GM12892 (cell line): ENCODE measurements around the gene KCNMA1.

Experiments used
- DNase-seq: peaks from one replicate; pipeline ENCODE4 v3.0.0; 2011; ENCODE audit not compliant: insufficient read length
- FAIRE-seq: peaks from 2 replicates; lab custom pipeline; 2011; peaks lifted over from hg19 to GRCh38; lab: Jason Lieb, UNC
- POLR2A ChIP-seq: IDR thresholded peaks from 2 replicates; pipeline ENCODE4 v1.6.1; 2011; ENCODE audit warnings: low read depth, low read length, control low read depth
- POLR2AphosphoS5 ChIP-seq: IDR thresholded peaks from 2 replicates; pipeline ENCODE4 v1.6.1; 2011; ENCODE audit warnings: low read depth, low read length, control low read depth
- TAF1 ChIP-seq: IDR thresholded peaks from 2 replicates; pipeline ENCODE4 v1.6.1; 2011; ENCODE audit warnings: low read depth, mild to moderate bottlenecking, control low read depth, low read length, borderline replicate concordance

KCNMA1 gene

DNA sequence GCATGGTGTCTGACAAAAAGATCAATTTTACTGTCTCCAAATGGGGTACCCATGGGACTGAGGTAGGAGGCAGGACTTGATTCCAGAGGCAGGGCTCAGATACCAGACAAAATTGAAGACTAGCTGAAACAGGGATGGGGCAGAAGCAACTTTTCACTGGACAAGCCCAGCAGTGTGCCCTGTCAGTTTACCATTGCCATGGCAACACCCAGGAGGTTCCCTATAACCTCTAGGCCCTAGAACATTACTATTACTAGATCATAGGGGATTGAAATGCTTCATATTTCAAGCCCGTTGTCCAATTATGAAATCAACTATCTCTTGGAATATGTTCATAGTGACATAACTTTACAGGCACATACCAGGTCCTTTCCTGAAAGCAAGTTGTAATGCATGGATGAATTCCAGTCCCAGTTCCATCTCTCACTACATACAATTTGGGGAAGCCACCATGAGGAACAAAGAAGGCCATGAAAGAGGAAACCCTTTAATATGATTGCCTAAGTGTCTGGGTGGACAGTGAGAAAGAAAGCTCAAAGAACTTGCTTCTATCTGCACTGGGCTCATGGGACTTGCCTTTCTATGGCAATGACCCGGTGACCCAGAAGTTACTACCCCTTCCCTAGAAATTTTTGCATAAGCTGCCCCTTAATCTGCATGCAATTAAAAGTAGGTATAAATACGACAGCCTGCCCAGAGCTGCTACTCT is 557.9 kb downstream of the KCNMA1 start:
- DNase-seq: no peak
- TF ChIP-seq TAF1 (no peak), POLR2A (no peak), POLR2AphosphoS5 (no peak)
- FAIRE-seq: no peak

DNA sequence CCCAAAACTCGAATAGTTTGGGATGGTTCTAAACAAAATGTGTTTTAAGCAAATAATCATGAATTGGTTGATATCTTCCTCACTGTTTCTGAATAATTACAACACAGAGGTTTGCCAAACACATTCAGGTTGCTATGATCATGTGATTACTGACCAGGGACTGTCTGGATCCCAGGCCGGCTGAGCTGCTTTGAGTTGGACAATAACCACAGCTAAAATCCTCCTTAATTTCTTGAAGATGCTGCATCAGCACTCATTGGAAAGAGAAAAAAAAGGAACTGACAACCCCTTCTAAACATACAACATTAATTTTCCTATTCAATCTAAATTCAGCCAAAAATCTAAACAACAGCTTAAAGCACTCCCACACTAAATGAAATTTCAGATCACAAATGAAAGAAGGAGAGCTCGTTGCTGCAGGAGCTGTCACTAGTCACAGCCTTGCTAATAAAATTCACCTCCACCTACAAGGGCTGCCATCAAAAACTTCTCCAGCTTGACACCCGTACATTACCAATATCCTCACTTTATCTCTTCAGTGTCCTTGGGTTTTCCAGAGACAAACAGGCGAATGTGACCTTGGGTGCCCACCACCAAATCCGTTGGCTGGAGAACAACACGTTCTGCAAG is 560.2 kb downstream of the KCNMA1 start:
- TF ChIP-seq POLR2AphosphoS5 (no peak), TAF1 (no peak), POLR2A (no peak)
- DNase-seq (no peak), FAIRE-seq (no peak)

DNA sequence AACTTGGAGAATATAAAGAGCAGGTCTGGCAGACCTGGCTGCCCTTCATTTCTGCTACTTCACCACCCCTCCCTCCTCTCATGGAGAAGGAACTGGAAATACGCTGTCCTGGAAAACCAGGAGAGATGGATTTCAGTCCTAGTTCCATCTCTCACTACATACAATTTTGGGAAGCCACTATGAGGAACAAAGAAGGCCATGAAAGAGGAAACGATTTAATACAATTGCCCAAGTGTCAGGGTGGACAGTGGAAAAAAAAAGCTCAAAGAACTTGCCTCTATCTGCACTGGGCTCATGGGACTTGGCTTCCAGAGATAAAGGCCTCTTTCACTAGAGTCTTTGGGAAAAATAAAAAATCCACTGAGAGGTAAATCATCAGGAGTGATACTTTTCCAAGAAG is 561.7 kb downstream of the KCNMA1 start:
- TF ChIP-seq POLR2AphosphoS5: no peak
- TF ChIP-seq TAF1: no peak
- no peak for TF ChIP-seq POLR2A
- FAIRE-seq (no peak), DNase-seq (no peak)

DNA sequence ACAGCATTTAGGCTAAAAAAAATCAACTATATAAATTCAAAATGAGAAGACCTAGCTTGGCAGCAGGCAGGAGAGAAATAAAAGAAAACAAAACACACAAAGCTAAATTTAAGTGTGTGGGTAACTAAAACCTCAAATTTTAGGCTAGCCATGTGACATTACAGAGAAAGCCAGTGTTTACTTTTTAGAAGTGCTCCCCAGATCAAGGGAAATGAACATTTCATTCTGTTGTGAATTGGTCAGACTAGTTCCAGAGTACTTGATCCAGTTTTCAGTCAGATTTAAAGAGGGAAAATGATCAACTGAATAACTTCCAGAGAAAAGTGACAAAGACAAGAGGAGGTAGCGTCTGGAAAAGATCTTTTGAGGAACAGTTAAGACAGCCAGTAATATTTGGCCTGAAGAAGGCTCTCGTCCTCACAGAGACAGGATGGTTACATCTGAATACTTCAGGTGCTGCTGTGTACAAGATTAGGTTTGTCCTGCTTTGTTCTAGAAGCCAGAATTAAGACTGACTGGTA is 563.4 kb downstream of the KCNMA1 start:
- TF ChIP-seq TAF1 (no peak), POLR2AphosphoS5 (no peak), POLR2A (no peak)
- DNase-seq (no peak), FAIRE-seq (no peak)

DNA sequence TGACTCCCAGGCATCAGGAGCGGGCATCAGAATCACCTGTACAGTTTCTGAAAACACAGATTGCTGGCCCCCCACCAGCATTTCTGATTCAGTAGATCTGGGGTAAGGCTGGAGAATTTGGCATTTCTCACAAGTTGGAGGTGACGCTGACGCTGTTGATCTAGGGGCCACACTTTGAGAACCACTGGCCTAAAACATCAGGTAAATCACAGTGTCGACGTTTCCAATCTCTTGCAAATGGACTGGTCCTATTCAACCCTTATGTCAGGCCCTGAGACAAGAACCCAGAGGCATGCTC is 564.0 kb downstream of the KCNMA1 start:
- TF ChIP-seq POLR2A: no peak
- no peak for TF ChIP-seq TAF1
- TF ChIP-seq POLR2AphosphoS5: no peak
- FAIRE-seq (no peak), DNase-seq (no peak)

DNA sequence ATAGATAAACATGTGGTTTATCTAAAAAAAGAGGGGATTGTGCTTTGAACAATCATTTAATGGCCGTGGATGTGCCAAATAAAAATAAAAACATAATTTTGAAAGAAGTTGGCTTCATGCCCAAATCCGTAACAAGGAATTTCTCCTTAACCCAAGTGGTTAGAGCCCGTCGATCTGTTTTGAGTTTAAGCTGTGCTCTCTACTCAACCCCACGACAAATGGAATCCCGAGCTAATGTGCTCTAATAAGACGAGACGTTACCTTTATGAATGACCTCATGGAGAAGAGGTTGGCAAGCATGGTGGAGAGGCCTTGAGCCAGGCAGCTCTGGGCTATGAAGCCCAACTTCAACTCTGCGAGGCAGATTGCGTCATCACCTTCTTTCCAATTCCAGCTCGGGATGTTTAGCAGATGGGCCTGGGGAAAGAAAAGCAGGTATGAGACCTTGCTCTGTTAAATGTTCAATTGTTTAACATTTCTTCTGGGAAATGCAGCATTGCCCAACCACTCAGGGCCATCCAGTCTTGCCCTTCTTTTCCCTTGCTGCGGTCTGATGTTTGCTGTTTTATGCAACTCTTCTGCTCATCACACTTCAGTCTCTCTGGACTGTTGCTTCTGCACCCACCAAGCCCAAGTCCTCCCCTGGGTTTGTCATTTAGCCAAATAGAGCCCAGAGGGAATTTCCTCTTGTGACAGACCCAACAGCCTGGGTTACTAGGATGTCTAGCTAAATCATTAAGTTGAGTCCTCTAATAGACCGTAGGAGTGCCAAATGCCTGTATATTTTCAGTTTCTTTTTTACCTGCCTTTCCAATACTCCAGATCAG is 564.6 kb downstream of the KCNMA1 start:
- TF ChIP-seq POLR2A (no peak), POLR2AphosphoS5 (no peak), TAF1 (no peak)
- FAIRE-seq (no peak), DNase-seq (no peak)

DNA sequence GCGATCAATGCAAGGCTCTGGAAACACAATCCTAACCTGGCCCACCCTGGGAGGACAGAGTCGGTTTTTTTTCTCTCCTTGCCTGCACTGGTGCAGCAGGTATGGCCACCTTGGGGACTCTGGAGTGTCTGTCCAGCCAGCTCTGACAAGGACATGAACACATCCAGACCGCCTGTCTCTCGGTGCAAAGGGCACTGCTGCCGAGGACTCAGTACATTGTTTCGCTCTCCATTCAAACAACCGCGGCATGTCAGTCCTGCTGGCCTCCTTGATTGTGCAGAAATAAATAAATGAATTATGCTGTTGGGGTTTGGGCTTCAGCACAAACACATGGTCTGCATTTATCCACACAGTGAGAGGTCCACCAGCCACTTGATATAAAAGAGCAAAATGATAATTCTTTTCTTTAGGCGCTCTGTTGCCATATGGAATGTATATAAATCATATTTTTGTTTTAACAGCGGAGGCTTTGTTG is 565.2 kb downstream of the KCNMA1 start:
- TF ChIP-seq POLR2A: no peak
- no peak for TF ChIP-seq TAF1
- TF ChIP-seq POLR2AphosphoS5: no peak
- FAIRE-seq (no peak), DNase-seq (no peak)

DNA sequence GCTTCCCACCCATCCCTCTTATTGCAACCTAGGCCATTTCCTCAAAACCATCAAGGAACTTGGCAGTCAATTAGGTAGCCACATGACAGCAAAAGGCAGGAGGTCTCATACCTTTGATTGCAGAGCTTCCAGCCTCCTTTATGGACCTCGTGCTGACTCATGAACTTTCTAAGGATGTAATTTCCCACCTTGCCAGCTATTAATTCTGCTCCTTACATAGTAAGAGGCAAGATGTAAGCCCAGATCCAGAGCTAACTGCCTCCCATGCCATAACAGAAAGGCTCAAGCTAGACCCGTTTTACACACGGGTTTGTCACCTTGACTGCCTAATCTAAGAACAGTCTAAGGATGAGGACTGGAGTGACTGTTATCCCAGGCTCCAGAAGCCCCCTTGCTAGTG is 565.7 kb downstream of the KCNMA1 start:
- TF ChIP-seq POLR2AphosphoS5 (no peak), TAF1 (no peak), POLR2A (no peak)
- no peak for DNase-seq
- FAIRE-seq: no peak

DNA sequence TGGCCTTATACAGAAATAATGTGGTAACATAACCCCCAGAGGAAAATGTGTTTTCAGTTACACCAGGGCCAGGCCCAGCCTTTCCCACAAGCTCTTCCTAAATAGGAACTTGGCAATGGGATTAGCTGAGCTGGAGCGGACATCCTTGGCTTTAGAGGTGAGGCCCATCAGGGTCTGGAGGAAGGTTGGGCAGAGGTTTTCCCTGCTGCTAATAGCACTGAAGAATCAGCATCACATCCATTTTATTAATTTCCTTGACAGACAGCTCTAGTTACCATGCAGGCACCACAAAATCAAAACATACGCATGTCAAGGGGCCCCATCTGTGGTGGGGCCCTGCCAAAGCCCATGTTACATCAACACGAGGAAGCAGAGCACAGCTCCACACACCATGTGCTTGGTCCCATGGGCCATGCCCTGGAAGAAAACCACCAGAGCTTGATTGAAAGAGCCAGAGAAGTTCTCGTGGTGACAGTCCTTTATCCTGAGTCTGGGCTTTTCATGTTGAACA is 566.6 kb downstream of the KCNMA1 start:
- no peak for TF ChIP-seq POLR2A
- no peak for TF ChIP-seq TAF1
- no peak for TF ChIP-seq POLR2AphosphoS5
- no peak for FAIRE-seq

DNA sequence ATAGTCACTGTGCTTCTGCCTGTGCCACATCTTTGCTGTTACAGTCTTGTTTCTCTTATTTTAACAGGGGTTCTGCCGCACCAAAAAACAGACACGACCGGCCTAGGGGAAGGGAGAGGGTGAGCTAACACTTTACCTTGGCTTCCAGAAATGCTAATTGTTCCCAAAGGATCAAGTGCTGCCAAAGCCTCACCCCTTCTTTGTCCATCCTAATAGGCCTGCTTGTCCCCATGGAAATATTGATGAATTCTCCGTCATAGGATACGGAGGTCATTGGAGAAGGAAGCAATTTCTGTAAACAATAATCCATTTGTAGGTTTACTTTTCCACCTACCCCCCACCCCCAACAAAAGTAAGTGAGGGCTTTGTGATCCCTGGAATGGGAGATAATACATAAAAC is 567.3 kb downstream of the KCNMA1 start:
- no peak for DNase-seq
- TF ChIP-seq POLR2A (no peak), TAF1 (no peak), POLR2AphosphoS5 (no peak)
- no peak for FAIRE-seq

More for the DNA sequence above, 566.6 kb downstream of the KCNMA1 start:
- DNase-seq: no peak

DNA sequence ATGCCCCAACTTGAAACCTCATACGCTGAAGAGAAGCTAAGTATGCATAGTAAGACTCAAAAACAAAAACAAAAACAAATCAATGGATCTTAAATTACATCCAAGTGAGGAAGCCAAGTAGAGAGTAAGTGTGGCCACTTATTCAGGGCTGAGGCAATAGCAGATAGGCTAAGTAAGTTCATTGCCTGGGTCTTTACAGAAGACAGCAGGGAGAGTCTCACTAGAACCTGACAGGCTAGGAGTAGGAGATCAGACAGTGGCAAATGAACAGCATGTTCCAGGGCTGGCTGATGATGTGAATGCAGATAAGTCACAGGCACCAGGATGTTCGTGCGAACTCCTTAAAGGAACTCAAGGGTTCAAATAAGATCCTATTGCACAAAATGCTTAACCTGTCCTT is 568.6 kb downstream of the KCNMA1 start:
- DNase-seq (no peak), FAIRE-seq (no peak)
- no peak for TF ChIP-seq POLR2A
- no peak for TF ChIP-seq TAF1
- no peak for TF ChIP-seq POLR2AphosphoS5
